ENCODE data around the gene ANOS1.
A peak's percentile ranks its signal among the peaks of the same experiment; 100 is the strongest.
"Not testable (repeated sequence)": the region's sequence is repeated elsewhere in the genome, so short reads cannot be mapped to it uniquely, and the experiment has no call there.

The ANOS1 gene, protein sequence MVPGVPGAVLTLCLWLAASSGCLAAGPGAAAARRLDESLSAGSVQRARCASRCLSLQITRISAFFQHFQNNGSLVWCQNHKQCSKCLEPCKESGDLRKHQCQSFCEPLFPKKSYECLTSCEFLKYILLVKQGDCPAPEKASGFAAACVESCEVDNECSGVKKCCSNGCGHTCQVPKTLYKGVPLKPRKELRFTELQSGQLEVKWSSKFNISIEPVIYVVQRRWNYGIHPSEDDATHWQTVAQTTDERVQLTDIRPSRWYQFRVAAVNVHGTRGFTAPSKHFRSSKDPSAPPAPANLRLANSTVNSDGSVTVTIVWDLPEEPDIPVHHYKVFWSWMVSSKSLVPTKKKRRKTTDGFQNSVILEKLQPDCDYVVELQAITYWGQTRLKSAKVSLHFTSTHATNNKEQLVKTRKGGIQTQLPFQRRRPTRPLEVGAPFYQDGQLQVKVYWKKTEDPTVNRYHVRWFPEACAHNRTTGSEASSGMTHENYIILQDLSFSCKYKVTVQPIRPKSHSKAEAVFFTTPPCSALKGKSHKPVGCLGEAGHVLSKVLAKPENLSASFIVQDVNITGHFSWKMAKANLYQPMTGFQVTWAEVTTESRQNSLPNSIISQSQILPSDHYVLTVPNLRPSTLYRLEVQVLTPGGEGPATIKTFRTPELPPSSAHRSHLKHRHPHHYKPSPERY

DNA sequence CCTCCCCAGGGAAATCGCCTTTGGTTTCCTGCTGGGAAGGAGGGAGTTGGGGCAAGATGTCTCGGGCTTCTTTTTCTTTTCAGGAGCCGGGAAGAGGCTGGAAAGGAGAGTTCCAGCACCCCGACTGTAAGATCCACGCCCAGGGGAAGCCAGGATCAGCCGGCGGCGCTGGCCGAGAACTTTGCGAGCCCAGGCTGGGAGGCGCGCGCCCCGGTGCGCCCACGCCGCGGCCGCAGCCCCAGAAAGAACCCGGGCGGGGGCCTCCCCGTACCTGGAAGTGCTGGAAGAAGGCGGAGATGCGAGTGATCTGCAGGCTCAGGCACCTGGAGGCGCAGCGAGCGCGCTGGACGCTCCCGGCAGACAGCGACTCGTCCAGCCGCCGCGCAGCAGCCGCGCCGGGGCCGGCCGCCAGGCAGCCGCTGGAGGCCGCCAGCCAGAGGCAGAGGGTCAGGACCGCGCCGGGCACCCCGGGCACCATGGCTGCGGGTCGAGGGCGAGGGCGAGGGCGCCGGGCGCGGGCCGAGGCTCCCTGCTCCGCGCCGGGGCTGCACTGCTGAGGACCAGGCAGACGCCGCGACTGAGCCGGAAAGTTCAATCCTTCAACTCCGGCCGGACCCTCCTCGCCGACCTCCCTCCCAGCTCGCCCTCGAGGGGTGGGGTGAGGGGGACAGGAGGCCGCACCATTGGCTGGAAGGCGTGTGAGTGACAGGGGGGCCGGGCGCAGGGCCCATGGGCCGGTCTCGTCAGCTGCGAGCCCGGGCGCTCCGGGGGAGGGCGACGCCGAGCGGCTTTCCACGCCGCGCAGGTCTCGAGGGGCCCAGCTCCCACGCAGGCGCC, at the start of gene ANOS1:
Gene ANOS1 (minus strand): TSS at position 579 of the 837 bp plus-strand sequence. CDS start 101 bp downstream, at position 478.
- DNase-seq (ENCODE audit: low read depth): peak; percentile 19
- peak within 1 kb of the TSS; percentile 56 for H3K4me3 ChIP-seq (ENCODE audit: low read depth, low read length)
- in situ Hi-C loops (cut with HindIII; ENCODE audit: low sequenced_read_pairs): no loop called here
- TF ChIP-seq, protein P1, sequence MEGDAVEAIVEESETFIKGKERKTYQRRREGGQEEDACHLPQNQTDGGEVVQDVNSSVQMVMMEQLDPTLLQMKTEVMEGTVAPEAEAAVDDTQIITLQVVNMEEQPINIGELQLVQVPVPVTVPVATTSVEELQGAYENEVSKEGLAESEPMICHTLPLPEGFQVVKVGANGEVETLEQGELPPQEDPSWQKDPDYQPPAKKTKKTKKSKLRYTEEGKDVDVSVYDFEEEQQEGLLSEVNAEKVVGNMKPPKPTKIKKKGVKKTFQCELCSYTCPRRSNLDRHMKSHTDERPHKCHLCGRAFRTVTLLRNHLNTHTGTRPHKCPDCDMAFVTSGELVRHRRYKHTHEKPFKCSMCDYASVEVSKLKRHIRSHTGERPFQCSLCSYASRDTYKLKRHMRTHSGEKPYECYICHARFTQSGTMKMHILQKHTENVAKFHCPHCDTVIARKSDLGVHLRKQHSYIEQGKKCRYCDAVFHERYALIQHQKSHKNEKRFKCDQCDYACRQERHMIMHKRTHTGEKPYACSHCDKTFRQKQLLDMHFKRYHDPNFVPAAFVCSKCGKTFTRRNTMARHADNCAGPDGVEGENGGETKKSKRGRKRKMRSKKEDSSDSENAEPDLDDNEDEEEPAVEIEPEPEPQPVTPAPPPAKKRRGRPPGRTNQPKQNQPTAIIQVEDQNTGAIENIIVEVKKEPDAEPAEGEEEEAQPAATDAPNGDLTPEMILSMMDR (IDR thresholded peaks at IDR 0.05; ENCODE audit: low read depth, low read length, missing control alignments): no peak

DNA sequence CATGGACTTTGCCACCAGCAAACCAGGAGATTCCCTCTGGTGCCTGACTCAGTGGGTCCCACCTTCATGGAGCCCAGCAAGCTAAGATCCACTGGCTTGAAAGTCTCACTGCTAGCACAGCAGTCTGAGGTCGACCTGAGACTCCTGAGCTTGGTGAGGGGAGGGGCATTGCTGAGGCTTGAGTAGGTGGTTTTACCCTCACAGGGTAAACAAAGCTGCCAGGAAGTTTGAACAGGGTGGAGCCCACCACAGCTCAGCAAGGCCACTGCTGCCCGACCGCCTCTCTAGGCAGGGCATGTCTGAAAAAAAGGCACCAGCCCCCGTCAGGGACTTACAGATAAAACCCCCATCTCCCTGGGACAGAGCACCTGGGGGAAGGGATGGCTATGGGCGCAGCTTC, 41.2 kb upstream of the ANOS1 start:
- no peak overlapping the region for H3K4me3 ChIP-seq (ENCODE audit: low read depth, low read length)
- in situ Hi-C loops (cut with HindIII; ENCODE audit: low sequenced_read_pairs): no loop called here
- TF ChIP-seq, protein P1 (IDR thresholded peaks at IDR 0.05; ENCODE audit: low read depth, low read length, missing control alignments): no peak
- no peak for DNase-seq (ENCODE audit: low read depth)

DNA sequence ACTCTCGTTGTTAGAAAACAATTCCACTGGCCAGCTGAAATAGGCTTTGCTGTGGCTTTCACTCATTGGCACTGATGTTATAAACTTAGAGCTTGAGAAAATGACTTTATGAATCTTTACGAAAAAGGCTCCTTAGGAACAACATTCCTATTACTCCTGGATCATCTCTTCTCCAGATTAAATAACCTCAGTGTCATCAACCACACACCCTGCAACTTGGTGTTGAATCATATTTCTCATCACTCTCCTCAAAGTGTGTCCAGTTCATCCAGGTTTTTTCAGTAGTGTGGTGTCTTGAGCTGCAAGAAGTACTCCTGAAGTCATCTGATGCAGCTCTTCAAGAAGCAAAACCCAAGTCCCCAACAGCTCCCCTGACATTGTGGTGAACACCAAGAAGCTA, 28.1 kb upstream of the ANOS1 start:
- in situ Hi-C loops (cut with HindIII; ENCODE audit: low sequenced_read_pairs): no loop called here
- H3K4me3 ChIP-seq (ENCODE audit: low read depth, low read length): no peak overlapping the region
- TF ChIP-seq, protein P1 (IDR thresholded peaks at IDR 0.05; ENCODE audit: low read depth, low read length, missing control alignments): no peak
- DNase-seq (ENCODE audit: low read depth): no peak

DNA sequence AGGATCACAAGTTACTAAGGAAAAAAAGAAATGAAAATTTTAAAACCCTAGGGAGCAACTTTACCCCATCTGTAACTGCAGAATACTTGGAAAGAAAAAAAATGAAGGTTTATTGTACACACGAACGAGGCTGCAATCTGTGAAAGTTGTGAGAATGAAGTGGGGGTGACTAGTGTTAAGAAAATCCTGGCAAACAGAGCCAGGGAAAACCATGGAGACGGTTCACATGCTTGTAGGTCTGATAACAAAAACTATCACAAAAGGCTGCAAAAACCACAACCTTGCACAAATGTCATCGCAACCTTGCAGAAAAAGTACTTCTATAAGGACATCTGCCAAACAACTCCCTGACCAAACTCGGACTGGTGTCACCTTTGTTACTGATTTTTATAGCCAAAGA, 26.8 kb upstream of the ANOS1 start:
- H3K4me3 ChIP-seq (ENCODE audit: low read depth, low read length); DNase-seq (ENCODE audit: low read depth); in situ Hi-C loops (cut with HindIII; ENCODE audit: low sequenced_read_pairs): not testable (repeated sequence)

DNA sequence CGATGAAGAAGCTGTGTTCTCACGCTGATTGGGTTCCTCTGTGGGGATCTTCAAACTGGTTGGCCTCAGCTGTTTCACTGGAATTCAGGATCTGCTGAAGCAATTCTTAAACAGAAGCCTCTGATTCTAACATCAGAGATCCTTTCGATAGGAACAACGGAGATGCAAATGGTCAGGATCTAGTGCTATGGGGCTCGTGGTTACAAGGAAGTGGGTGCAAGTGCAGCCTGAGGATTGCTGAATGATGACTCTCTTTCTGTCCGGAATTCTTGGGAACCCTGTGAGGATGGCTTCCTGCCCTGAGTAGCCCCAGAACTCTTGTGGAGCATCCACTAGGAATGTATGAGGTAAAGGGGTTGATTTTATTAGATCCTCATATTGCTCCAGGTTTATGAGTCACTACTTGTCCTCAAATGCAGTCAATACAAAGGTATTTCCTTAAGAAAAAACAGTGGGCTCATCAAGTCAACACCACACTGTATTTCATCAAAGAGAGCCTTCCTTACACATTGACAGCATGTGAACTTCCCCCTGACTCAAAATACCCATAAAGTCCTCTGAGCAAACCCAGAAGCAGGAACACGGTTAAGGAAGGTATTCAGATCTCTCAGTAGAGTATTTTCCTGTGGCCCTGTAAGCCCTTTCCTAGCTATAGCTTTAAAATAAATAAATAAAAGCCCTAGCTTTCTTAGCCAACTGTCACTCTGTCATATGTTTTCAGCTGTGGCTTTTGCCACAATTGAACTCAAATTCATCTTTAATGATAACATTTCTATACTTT, 25.9 kb upstream of the ANOS1 start:
- DNase-seq (ENCODE audit: low read depth); H3K4me3 ChIP-seq (ENCODE audit: low read depth, low read length); in situ Hi-C loops (cut with HindIII; ENCODE audit: low sequenced_read_pairs): not testable (repeated sequence)

DNA sequence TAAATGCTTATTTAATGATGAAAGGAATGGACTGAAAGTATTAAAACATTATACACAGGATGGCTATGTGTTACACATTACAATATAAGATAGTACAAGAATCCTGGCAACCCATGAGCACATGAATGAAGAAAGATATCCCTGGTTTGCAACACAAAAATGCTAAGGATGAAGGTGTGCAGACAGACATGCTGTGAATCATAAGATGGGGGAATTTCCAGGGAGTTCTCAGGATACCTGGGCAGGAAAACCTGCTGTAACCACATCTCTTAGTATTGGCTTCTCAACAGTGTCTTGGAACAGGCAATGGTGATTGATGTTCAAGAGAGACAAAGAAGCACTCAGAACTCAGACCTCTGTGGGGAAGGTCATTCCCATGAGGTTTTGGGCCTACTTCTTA, 23.9 kb upstream of the ANOS1 start:
- in situ Hi-C loops (cut with HindIII; ENCODE audit: low sequenced_read_pairs): no loop called here

More for the DNA sequence above, 23.9 kb upstream of the ANOS1 start:
- DNase-seq (ENCODE audit: low read depth): no peak
- TF ChIP-seq, protein P1 (IDR thresholded peaks at IDR 0.05; ENCODE audit: low read depth, low read length, missing control alignments): no peak
- no peak overlapping the region for H3K4me3 ChIP-seq (ENCODE audit: low read depth, low read length)

Data from astrocyte of the cerebellum (primary cell).